Omental fat pad (tissue), 4 donors: ENCODE results near the gene AFF2. TPM values are rescaled to one million over a fixed set of nuclear protein-coding genes. Genes with fewer than 3 reads are reported as not detected.

Source experiments
- ATAC-seq: fragments of 150-250 bp; one replicate; pipeline ENCODE4 v1.9.1; 2016; ENCODE audit warnings: mild to moderate bottlenecking, moderate library complexity; ENCODE audit not compliant: low FRiP score
- DNase-seq: peaks from one replicate; pipeline ENCODE4 v3.0.0-alpha.2; 2019; ENCODE audit warnings: low spot score
- CTCF ChIP-seq, 3 donors: fragments of 450-650 bp; IDR thresholded peaks; one replicate each; pipeline ENCODE4 v1.5.1; 2016 to 2017; ENCODE audit warnings: antibody characterized with exemption in 3 of 3, mild to moderate bottlenecking in 3 of 3, moderate library complexity in 2 of 3
- small RNA-seq: library from RNA; depleted of rRNA; stranded (forward); fragments of <200 nt; gene quantifications from one replicate; pipeline ENCODE3, GENCODE V24; 2016
- total RNA-seq, 4 donors: library from RNA; depleted of rRNA; stranded (reverse); fragments of >200 nt; gene quantifications; one replicate each; pipeline ENCODE4 v1.1.0, GENCODE V29; 2016

Gene AFF2
- total RNA-seq, 4 donors from 2014 or later, result 5.7 to 16.7 (median 12.3) TPM

DNA sequence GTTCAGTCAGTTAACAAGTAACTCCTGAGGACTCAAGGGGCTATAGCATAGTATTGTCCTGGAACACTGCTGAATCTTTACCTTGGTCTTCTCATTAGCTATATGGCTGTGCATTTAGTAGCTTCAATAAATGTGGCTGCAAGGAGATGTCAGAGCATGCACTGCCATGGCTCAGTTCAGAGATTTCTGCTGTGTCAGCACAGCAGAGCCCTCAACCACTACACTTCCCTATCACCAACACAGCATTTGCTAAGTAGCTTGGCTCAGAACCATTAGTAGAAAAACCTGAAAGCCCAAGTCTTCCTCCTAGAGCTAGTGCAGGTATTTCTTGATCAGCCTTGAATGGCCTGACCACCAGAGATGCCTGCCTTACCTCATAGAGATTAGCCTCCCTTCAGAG lies 538.6 kb downstream of the AFF2 start:
- DNase-seq (no peak), ATAC-seq (no peak)
- TF ChIP-seq CTCF (IDR thresholded peaks at IDR 0.05), result no peak

- no peak for DNase-seq
- TF ChIP-seq CTCF (IDR thresholded peaks at IDR 0.05), result no peak
- no peak for ATAC-seq
Observed at GRCh38 chrX:149040873-149041535, 540.6 kb downstream of the AFF2 start.

GRCh38 chrX:149043401-149043800 lies 543.0 kb downstream of the AFF2 start:
- no peak for ATAC-seq
- TF ChIP-seq CTCF (IDR thresholded peaks at IDR 0.05), result no peak
- DNase-seq, result no peak

DNA sequence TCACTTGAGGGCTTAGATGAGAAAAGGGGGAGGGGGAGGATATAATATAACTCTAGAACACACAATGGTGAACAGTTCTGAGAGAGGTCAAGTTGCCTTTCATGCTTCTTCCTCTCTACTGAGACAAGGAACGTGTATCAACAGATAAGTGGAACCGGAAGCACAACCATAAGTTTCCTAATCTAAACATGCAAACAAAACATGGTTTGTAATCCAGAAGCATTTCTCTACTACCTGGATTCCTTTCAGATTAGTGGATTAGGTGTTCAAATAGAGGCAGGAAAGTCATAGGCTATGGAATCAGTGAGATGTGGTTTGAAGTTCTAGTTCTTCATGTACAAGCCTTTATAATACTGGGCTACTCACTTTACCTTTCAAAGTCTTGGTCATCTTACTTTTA lies 544.1 kb downstream of the AFF2 start:
- no peak for ATAC-seq
- DNase-seq, result no peak
- TF ChIP-seq CTCF (IDR thresholded peaks at IDR 0.05), result no peak

DNA sequence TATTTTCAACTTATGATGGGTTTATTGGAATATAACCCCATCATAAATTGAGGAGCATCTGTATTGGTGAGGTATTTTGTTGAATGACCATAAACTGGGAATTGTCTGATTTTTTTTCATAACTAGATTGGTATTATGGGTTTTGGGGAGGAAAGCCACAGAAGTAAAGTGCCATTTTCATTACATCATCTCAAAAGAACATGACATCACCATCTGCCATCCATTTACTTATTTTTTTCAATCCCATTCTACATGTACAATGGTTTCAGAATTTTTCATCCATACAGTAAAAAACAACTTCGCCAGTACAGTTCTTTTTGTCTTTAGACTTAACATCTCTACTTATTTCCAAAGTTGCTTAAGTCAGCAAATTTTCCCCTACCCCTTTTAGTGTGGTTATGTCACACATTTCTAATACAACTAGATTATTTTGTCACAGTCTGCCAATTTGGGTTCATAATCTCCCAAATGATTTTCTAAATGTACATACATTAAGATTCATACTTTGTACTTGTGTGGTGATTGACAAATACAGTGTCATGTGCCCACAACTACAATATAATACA lies 545.3 kb downstream of the AFF2 start:
- ATAC-seq, result no peak
- no peak for TF ChIP-seq CTCF (IDR thresholded peaks at IDR 0.05)
- DNase-seq, result no peak

Small RNA genes within 50 kb of the gene (small RNA-seq; reads per million reads assigned to genes)
- gene RN7SKP267, result not detected
